ENCODE measurements around the gene ANXA8L1.

DNA sequence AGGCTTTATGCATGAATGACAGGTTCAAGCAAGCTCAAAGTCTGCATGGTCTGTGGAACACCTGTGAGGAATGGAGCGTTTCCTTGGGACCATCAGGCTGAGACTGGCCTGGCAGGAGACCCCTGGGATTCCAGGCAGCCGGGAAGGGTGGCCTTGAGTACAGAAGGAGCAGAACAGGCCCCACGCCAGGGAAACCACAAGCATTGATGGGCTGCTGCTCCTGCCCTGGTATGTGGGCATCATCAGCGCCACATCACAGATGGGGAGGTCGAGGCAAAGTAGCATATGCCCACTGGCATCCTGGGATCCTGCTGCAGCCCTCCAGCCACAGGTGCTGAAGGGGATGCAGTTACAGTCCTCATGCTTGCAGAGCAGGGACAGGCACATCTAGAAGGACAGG, 47.9 kb upstream of the ANXA8L1 start:
- TF ChIP-seq EP300 (conservative IDR thresholded peaks at IDR 0.05; ENCODE audit: poor library complexity, severe bottlenecking) (no peak), POLR2AphosphoS5 (IDR thresholded peaks at IDR 0.05) (no peak)
- TF ChIP-seq, protein P1, sequence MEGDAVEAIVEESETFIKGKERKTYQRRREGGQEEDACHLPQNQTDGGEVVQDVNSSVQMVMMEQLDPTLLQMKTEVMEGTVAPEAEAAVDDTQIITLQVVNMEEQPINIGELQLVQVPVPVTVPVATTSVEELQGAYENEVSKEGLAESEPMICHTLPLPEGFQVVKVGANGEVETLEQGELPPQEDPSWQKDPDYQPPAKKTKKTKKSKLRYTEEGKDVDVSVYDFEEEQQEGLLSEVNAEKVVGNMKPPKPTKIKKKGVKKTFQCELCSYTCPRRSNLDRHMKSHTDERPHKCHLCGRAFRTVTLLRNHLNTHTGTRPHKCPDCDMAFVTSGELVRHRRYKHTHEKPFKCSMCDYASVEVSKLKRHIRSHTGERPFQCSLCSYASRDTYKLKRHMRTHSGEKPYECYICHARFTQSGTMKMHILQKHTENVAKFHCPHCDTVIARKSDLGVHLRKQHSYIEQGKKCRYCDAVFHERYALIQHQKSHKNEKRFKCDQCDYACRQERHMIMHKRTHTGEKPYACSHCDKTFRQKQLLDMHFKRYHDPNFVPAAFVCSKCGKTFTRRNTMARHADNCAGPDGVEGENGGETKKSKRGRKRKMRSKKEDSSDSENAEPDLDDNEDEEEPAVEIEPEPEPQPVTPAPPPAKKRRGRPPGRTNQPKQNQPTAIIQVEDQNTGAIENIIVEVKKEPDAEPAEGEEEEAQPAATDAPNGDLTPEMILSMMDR (IDR thresholded peaks at IDR 0.05; ENCODE audit: poor library complexity, severe bottlenecking): no peak
